Central memory CD8-positive, alpha-beta T cell (primary cell): Measurements from ENCODE around the gene PRICKLE3.

Source experiments
- ATAC-seq: fragments of 150-1000 bp; cut with Tn5 transposase; replicated peaks from 2 replicates; pipeline ENCODE4 v1.10.0; 2022; ENCODE audit warnings: mild to moderate bottlenecking, moderate FRiP score, moderate number of reproducible peaks; ENCODE audit not compliant: poor library complexity, severe bottlenecking; ENCODE audit errors: extremely low read depth
- DNase-seq, 2 donors: peaks; one replicate each; pipeline ENCODE4 v3.0.0; 2021; ENCODE audit warnings: low spot score in 2 of 2
- H3K27ac Mint-ChIP-seq: one replicate; pipeline ENCODE4 v1.8.0; 2022; ENCODE audit warnings: low read depth, mild to moderate bottlenecking, moderate library complexity, mixed read lengths
- H3K27me3 Mint-ChIP-seq: one replicate; pipeline ENCODE4 v1.8.0; 2022; ENCODE audit warnings: mixed read lengths
- H3K36me3 Mint-ChIP-seq: one replicate; pipeline ENCODE4 v1.8.0; 2022; ENCODE audit warnings: mild to moderate bottlenecking, moderate library complexity, mixed read lengths; ENCODE audit not compliant: insufficient read depth
- H3K4me1 Mint-ChIP-seq: one replicate; pipeline ENCODE4 v1.8.0; 2022; ENCODE audit warnings: mixed read lengths
- H3K4me3 Mint-ChIP-seq: one replicate; pipeline ENCODE4 v1.8.0; 2022; ENCODE audit warnings: mild to moderate bottlenecking, moderate library complexity, mixed read lengths
- H3K9me3 Mint-ChIP-seq: one replicate; pipeline ENCODE4 v1.8.0; 2022; ENCODE audit warnings: mixed read lengths

Gene PRICKLE3

DNA sequence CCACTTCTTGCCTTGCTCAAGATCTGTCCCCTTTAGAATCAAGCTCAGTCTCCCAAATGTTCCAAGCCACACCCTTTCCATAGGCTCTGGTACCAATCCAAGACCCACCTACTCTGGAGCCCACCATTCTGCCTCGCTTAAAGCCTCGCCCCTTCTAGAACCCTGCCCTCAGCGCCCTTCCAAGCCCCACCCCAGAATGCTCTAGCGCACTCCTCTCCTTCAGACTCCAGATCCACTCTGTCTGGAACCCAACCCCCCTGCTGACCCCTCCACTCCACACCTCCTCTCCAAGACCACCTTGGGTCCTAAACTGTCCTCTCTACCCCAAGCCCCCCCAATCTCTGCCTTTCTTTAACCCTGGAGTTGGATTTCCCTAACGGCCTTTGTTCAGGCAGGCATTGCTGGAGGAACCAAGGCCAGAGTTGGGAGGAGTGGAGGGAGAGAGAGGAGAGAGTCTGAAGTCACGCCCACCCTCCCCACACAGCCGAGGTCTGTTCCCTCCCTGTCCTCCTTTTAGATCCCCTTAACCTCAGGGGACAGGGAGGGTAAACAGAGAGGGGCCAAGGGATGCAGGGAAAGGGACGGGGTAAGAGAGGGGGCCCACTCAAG lies 2.4 kb upstream of the PRICKLE3 start:
- ATAC-seq (no peak), DNase-seq (no peak)
- H3K4me1 Mint-ChIP-seq, result peaks cover 25% of the 10 kb centered on the region
- H3K4me3 Mint-ChIP-seq, result no peak overlapping the region
- H3K27me3 Mint-ChIP-seq, result no peaks in the 10 kb centered on the region
- peaks cover 10% of the 10 kb centered on the region for H3K36me3 Mint-ChIP-seq
- H3K9me3 Mint-ChIP-seq, result no peaks in the 10 kb centered on the region
- H3K27ac Mint-ChIP-seq, result no peak overlapping the region

DNA sequence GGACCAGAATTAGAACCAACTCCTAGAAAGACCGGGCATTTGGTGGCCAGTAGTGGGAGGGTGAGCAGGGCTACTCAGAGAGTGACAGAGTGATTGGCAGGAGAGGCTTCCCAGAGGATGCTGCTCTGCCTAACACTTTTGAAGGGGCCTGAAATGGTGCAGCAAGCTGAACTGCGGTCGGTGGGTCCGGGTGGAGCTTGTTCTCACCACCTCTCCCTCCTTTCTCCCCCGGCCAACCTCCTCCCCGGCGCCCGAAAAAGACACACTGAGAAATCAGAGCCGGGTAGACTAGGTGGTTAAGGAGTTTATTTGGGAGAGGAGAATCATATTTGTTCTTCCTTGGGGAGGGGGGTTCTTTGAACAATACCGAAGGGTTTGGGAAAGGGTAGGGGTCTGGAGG lies 1.4 kb upstream of the PRICKLE3 start:
- peaks cover 10% of the 10 kb centered on the region for H3K36me3 Mint-ChIP-seq
- H3K27me3 Mint-ChIP-seq, result no peaks in the 10 kb centered on the region
- ATAC-seq, result no peak
- H3K4me3 Mint-ChIP-seq, result no peak overlapping the region
- H3K4me1 Mint-ChIP-seq, result peaks cover 19% of the 10 kb centered on the region
- no peaks in the 10 kb centered on the region for H3K9me3 Mint-ChIP-seq
- DNase-seq, result no peak
- no peak overlapping the region for H3K27ac Mint-ChIP-seq

DNA sequence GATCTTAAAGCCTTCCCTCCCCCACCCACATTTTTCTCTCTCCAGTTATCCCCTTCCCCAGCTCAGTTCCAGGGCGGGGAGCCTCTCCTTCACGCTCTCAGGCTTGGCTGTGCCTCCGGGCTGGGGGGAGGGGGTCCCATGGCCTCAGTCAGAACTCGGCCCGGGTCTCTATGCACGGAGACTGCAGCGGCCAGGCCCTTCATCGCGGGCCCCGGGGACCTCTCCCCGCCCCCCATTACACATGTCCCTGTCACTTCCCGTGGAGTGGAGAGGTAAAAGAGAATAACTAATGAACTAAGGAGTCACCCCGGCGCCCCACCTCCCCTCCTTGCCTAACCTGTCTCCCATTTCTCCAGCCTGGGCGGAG lies 838 bp upstream of the PRICKLE3 start:
- DNase-seq (no peak), ATAC-seq (no peak)
- H3K4me3 Mint-ChIP-seq, result peak overlapping the region; percentile 78
- H3K9me3 Mint-ChIP-seq, result no peaks in the 10 kb centered on the region
- H3K4me1 Mint-ChIP-seq, result peaks cover 19% of the 10 kb centered on the region
- peaks cover 10% of the 10 kb centered on the region for H3K36me3 Mint-ChIP-seq
- no peaks in the 10 kb centered on the region for H3K27me3 Mint-ChIP-seq
- no peak overlapping the region for H3K27ac Mint-ChIP-seq

DNA sequence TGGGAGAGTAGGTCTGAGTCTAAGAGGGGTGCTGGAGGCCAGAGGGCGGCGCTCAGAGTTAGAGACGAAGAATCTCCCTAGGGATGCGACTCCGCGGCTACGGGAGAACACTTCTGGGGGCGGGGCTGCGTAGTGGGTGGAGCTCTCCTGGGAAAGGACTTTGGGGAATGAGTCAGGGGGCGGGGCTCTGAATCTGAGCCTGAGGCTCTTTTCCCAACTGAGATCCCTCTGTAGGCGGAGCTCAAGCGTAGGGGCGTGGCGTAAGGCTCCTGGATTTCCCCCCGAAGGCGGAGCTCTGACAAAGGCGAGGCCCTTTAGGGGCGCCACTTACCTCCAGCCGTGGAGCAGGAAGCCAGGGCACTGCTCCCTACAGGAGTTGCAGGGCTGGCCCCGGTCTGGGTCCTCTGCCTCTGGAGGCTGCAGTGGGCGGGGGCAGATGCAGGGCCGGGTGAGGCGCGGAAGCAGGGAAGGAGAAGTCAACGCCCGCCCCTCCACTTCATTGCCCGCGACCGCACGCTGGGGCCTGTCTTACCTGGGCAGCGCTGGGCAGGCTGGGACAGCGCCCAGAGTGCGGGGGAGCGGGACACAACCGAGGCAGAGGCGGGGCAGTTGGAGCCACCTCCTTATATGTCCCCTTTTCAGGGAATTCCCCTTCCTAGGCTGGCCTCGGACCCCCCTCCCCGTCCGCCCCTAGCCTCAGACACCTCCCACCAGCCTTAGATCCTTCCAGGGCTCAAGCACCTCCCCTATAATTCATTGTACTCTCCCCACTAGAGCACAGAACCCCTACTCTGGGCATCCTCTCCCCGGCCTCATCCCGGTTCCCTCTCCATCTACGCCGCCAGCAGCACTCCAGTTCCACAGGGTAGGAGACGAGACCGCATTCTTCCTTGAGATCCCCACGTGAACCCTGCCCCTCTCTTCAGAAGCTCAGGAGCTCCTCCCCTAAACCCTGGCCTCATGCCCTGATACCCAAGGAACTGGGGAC lies 1.6 kb downstream of the PRICKLE3 start:
- H3K9me3 Mint-ChIP-seq, result no peaks in the 10 kb centered on the region
- H3K27me3 Mint-ChIP-seq, result no peaks in the 10 kb centered on the region
- peaks cover 17% of the 10 kb centered on the region for H3K36me3 Mint-ChIP-seq
- H3K4me1 Mint-ChIP-seq, result peaks cover 21% of the 10 kb centered on the region
- peak overlapping the region; percentile 78 for H3K4me3 Mint-ChIP-seq
- no peak for DNase-seq
- H3K27ac Mint-ChIP-seq, result peak overlapping the region; percentile 80
- ATAC-seq, result peak; percentile 50

DNA sequence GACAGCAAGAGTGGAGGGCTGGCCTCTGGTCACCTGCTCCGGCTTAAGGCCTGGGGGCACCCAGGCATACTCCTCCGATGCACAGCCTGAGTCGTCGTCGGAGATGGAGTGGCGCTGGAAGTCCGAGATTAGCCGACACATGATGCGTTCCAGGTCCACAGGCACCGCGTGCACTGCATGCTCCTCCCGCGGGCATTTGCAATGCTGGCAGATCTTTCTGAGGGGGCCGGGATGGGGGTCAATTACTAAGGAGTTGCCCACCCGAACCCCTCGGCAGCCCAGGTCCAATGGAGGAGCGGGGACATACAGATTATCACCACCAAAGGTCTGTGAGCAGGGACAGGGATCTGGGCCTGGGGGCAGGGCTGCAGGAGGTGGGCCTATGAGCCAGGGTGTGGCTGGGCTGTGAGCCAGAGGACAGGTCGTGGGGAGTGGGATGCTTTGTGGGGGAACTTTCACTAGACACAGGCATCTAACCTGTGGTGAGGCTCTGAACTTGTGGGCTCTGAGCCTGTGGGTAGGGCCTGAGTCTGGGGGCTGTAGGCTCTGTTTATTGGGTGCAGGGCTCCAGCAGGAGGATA lies 2.4 kb downstream of the PRICKLE3 start:
- Mint-ChIP-seq H3K36me3 (peaks cover 19% of the 10 kb centered on the region), H3K27me3 (no peaks in the 10 kb centered on the region), H3K4me3 (peak overlapping the region; percentile 78), H3K4me1 (peaks cover 26% of the 10 kb centered on the region), H3K27ac (peak overlapping the region; percentile 80), H3K9me3 (no peaks in the 10 kb centered on the region)
- DNase-seq, result no peak
- ATAC-seq, result no peak

DNA sequence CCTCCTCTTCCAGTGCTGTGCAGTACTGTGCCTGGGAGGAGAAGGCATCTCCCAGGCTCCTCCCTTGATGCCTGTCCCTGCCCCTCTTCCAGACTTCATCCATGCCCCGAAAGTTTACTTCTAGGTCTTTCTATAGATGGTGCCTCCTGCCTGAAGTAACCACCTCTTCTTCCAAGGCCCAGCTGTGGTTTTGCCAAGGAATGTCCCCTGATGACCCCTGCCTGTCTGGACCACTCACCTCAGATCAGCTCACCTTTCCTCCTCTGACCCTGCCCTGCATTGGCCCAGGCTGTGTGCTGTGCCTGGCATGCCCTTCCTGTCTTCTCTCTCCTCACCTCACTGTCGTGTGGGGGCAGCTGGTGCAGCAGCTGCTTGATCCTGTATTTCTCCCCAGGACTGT lies 6.8 kb downstream of the PRICKLE3 start:
- Mint-ChIP-seq H3K4me3 (no peak overlapping the region), H3K27ac (no peak overlapping the region), H3K36me3 (peaks cover 23% of the 10 kb centered on the region), H3K4me1 (peaks cover 29% of the 10 kb centered on the region), H3K9me3 (no peaks in the 10 kb centered on the region), H3K27me3 (no peaks in the 10 kb centered on the region)
- ATAC-seq (no peak), DNase-seq (no peak)

DNA sequence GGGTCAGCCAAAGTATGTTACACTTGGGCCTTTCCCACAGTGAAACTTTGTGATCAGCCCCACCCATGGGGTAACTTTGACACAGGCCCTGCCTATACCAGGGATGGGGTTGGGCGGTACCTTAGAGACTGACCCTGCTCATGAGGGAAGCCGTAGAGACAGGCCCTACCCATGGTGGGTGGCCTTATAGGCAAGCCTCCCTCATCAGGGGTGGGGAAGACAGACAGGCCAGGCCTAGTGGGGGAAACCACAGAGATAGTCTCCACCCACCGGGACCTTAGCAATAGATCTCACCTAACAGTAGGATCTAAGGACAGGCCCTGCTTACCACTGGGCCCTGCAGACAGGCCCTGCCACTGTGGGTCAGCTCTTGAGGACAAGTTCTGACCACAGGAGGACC lies 7.6 kb downstream of the PRICKLE3 start:
- ATAC-seq, result no peak
- Mint-ChIP-seq H3K36me3 (peaks cover 24% of the 10 kb centered on the region), H3K27me3 (no peaks in the 10 kb centered on the region), H3K4me3 (no peak overlapping the region), H3K27ac (no peak overlapping the region), H3K9me3 (no peaks in the 10 kb centered on the region), H3K4me1 (peaks cover 30% of the 10 kb centered on the region)
- DNase-seq, result no peak

DNA sequence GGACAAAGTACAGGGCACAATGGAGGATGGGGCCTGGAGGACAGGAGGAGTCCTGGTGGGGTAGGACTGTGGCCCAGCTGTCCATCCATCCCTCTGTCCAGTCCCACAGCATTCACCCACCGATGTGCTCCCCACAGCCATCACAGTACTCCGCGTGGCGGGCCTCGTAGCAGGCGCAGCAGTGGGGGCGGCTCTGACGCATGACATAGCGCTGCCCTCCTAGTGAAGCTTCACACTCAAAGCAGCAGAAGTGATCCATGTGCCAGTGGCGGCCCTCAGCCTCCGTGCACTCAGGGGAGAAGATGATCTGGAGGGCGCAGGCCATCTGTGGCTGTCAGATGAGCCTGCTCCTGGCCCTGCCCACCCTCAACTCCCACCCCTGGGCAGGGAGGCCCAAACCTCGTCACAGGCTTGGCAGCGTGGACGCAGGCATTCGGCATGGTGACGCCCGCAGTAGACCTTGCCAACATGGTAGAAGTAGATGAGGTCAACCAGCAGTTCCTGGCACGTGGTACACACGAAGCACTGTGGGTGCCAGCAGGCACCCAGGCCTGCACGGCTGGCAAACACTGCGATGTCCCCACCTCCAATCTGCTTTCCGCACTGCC lies 8.2 kb downstream of the PRICKLE3 start:
- no peak overlapping the region for H3K27ac Mint-ChIP-seq
- H3K9me3 Mint-ChIP-seq, result no peaks in the 10 kb centered on the region
- DNase-seq (no peak), ATAC-seq (no peak)
- H3K36me3 Mint-ChIP-seq, result peaks cover 27% of the 10 kb centered on the region
- no peak overlapping the region for H3K4me3 Mint-ChIP-seq
- no peaks in the 10 kb centered on the region for H3K27me3 Mint-ChIP-seq
- peaks cover 33% of the 10 kb centered on the region for H3K4me1 Mint-ChIP-seq

DNA sequence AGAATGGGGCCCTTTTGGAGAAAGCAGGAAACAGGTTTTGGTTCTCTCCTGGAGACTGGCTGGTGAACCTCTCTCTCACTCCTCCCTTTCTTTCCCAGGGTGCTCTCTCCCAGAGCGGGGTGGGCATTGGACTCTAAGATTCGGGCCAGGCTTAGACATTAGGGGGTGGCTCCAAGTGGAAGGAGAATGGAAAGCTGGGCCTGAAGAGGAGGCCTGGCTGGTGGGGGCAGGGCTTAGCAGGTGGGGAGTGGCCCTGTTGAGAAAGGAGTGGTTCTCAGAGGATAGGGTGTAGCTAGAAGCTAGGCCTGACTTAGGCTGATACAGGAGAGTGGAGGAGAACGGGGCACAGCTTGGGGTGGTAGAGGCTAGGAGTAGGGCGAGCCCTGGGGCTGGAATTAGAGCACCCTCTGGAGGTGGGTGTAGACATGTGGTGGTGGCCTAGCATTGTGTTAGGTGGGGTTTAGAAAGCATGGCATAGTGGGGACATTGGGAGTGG lies 8.8 kb downstream of the PRICKLE3 start:
- no peak for DNase-seq
- Mint-ChIP-seq H3K4me1 (peaks cover 36% of the 10 kb centered on the region), H3K9me3 (no peaks in the 10 kb centered on the region), H3K4me3 (no peak overlapping the region), H3K27ac (no peak overlapping the region), H3K36me3 (peaks cover 27% of the 10 kb centered on the region), H3K27me3 (no peaks in the 10 kb centered on the region)
- ATAC-seq, result peak; percentile 65

DNA sequence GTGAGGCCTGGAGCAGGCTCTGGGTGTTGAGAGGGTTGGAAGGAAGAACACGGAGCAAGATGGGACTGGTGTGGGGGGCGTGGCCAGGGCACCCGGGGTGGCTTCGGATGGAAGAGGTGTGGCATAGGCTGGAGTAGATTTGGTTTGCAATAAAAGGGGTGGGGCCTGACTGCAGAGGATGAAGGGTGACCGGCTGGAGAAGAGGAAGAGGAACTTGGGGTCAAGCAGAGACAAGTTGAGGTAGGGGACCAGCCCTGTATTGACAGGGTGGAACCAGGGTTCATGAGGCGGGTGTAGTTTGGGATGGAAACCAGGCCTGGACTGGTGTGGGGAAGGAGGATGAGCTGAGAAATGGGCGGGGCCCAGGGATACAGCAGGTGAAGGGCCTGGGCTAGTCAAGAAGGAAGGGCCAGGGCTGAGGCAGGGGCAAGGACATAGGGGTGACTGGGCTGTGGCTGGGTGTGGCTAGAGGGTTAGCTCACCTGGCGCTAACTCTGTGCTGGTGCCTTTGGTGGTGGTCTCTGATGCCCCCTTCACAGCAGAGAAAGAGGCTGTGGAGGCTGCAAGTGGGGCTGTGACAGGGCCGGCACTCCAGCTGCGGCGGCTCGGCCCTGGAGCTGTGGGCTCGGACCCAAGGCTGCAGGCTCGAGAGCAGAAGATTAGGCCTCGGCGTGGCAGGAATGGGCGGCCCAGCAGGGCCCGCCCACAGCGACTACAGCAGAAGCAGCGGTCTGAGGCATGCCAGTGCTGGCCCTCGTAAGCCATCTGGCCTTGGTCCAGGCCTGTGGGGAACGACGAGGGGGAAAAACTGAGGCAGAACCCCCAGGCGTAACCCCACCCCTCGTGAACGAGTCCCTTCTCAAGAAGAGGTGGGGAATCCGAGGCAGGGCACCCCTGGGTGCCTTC lies 9.5 kb downstream of the PRICKLE3 start:
- Mint-ChIP-seq H3K4me3 (peak overlapping the region; percentile 8), H3K27me3 (no peaks in the 10 kb centered on the region), H3K27ac (peak overlapping the region; percentile 19), H3K4me1 (peaks cover 36% of the 10 kb centered on the region), H3K9me3 (no peaks in the 10 kb centered on the region), H3K36me3 (peaks cover 25% of the 10 kb centered on the region)
- DNase-seq, result no peak
- ATAC-seq, result no peak

DNA sequence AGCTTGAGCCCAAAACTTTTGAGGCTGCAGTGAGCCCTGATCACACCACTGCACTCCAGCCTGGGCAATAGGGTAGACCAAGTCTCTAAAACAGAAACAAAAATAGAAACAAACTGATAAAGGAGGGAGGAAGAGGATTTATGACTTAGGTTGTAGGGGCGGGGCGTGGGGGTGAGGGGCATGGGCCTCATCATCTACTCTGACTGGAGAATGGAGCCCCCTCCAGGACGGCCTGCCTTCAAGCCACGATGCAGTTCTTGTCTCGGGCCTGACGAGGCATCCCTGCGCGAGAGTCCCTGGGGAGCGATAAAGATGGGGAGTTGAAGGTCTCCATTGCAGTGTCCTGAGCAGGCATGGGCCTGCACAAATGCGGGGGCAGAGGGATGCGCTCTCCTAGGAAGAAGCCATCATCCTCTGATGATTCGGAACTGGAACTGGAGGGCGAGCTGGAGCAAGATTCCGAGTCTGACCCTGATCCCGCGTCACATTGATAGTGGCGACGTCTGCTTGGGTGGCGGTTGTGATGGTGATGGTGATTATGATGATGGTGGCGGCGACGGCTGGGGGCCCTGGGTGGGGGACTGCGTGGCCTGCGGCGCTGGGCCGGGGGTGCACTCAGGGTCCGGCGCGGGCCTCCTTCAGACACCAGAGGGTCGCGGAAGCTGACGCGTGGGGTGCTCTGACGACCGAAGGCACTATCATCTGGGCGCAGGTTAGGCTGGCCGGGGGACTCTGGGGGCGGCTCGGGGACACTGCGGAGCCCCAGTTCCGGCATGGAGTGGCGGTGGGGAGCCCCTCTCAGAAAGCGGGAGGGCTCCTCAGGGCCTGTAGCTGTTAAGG lies 10.5 kb downstream of the PRICKLE3 start:
- H3K4me1 Mint-ChIP-seq, result peaks cover 32% of the 10 kb centered on the region
- no peak for ATAC-seq
- H3K9me3 Mint-ChIP-seq, result no peaks in the 10 kb centered on the region
- H3K27ac Mint-ChIP-seq, result peak overlapping the region; percentile 19
- no peak overlapping the region for H3K4me3 Mint-ChIP-seq
- H3K27me3 Mint-ChIP-seq, result no peaks in the 10 kb centered on the region
- peaks cover 21% of the 10 kb centered on the region for H3K36me3 Mint-ChIP-seq
- no peak for DNase-seq
